Jurkat, Clone E6-1 (cell line): ENCODE data around the gene AP1G2.
"Not testable (repeated sequence)": the region's sequence is repeated elsewhere in the genome, so short reads cannot be mapped to it uniquely, and the experiment has no call there.

Source experiments
- DNase-seq: peaks from one replicate; pipeline ENCODE4 v3.0.0-alpha.2; 2011; ENCODE audit warnings: low read depth, low spot score
- H3K4me3 ChIP-seq: 2 replicates; pipeline ENCODE4 v1.5.1; 2011; ENCODE audit warnings: mild to moderate bottlenecking, low read length, control low read depth, moderate library complexity

Gene AP1G2

DNA sequence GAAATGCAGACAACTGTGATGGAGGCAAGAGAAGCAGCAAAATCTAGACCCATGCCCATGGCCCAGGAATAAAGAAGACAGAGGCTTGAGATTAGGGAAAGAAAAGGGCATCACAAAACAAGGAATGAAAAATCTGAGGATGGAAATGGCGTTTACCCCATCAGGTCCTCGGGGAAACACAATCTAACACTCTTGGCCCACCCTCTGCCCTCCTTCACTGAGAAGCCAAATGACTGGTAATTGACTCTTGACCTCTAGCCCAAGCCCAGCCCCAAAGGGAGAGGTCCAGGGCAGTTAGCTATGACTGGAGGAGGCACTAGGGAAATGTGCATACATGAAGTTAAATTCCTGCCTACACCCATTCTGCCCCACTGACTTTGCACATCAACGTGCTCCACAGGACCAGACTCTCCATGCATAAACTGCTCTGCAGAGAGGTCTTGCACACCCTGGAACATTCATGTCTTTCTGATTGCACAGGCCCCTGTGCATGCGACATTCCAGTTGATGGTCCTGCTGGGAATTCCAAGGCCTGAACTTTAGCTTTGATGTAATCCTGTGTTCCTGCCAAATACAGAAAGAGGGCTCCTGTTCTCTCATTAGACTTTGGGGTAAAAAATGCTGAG lies 21.7 kb downstream of the AP1G2 start:
- DNase-seq: no peak
- no peak overlapping the region for H3K4me3 ChIP-seq

- no peak for DNase-seq
- H3K4me3 ChIP-seq: no peak overlapping the region
These were observed 22.8 kb downstream of the AP1G2 start for GRCh38 chr14:23544511-23545447.

- no peak for DNase-seq
- H3K4me3 ChIP-seq: no peak overlapping the region
These were observed 24.2 kb downstream of the AP1G2 start for GRCh38 chr14:23543403-23543802.

- H3K4me3 ChIP-seq: no peak overlapping the region
- no peak for DNase-seq
These were observed 25.3 kb downstream of the AP1G2 start for GRCh38 chr14:23542261-23542660.

- H3K4me3 ChIP-seq: no peak overlapping the region
These were observed 27.5 kb downstream of the AP1G2 start for GRCh38 chr14:23540141-23540469.

DNA sequence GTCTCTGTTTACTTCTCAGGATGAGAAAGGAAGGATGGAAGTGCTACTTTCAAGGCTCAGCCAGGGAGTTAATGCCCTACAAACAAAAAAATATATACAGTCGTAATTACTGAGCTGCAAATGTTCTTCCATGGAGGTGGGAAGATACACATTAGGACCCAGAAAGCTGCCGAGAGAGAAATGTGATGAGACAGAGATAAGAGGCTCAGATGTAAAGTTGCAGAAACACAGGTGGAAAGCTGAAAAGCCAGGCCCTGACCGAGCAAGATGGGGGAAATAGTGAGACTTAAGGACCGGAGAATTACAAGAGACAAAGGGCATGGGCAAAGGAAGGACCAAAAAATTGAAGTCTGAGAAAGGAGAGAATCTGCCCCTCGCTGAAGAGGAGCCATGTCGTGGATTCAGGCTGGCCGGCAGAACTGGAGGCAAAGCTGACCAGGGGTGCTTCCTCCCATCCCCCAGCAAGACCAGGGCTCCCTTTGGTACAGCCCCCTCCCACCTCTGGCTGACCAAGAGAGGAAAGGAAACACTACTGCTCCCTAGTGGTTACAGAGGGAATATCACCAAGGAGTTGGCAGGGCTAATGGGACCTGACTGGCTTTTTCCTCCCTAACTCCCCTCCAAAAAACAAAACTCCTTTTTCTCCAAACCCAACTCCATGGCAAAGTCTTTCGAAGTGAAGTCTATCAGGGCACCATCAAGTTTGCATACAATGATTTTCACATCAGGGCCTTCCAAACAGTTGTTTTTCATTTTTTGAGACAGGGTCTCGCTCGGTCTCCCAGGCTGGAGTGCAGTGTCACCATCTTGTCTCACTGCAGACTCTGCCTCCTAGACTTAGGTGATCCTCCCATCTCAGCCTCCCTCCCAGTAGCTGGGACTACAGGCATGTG lies 28.1 kb downstream of the AP1G2 start:
- DNase-seq: no peak
- H3K4me3 ChIP-seq: no peak overlapping the region

More at GRCh38 chr14:23540141-23540469, 27.5 kb downstream of the AP1G2 start:
- DNase-seq: no peak

DNA sequence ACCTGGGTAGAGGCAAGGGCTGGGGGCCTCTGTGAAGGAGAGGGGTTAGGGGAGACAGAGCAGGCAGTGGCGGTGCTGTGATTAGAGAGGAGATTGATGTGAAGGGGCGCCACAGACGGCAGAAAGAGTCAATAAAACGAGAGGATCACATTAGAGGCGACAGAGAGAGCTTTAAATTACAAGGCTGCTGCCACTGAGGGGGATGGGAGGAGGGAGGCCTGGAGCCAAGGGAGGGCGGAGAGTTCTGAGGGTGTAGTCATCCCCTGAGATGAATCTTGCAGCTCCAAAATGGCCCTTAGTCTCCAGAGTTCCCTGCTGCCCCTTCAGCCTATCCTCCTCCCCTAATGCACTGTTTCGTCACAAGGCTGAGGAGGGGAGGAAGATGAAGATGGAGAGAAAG lies 28.8 kb downstream of the AP1G2 start:
- DNase-seq: no peak
- H3K4me3 ChIP-seq: no peak overlapping the region

- DNase-seq: no peak
- H3K4me3 ChIP-seq: no peak overlapping the region
These were observed 29.4 kb downstream of the AP1G2 start for GRCh38 chr14:23538050-23538718.

GRCh38 chr14:23537351-23538049 lies 30.1 kb downstream of the AP1G2 start:
- no peak for DNase-seq

GRCh38 chr14:23536906-23537305 lies 30.7 kb downstream of the AP1G2 start:
- not testable (repeated sequence) for DNase-seq, H3K4me3 ChIP-seq

More at GRCh38 chr14:23537351-23538049, 30.1 kb downstream of the AP1G2 start:
- no peak overlapping the region for H3K4me3 ChIP-seq

- no peak for DNase-seq
- H3K4me3 ChIP-seq: no peak overlapping the region
These were observed 31.1 kb downstream of the AP1G2 start for GRCh38 chr14:23536494-23536893.

DNA sequence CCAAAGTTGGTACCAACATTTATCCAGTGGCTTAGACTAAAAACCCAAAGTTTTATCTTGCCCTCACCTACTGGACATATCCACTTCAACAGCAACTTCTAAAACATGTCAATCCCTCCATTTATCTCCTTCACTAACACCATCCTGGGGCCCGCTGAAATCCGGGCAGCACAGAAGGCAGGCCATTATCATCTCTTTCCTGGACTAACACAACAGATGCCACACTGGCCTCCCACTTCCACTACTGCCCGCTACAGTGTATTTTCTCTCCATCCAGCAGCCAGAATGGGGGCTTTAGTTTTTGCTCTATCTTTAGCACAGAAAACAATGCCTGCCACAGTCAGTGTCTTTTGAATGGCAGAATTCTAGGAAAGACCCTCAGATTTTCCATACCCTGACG lies 31.6 kb downstream of the AP1G2 start:
- DNase-seq: no peak
- H3K4me3 ChIP-seq: no peak overlapping the region

- H3K4me3 ChIP-seq: no peak overlapping the region
- DNase-seq: no peak
These were observed 33.7 kb downstream of the AP1G2 start for GRCh38 chr14:23533652-23534435.

DNA sequence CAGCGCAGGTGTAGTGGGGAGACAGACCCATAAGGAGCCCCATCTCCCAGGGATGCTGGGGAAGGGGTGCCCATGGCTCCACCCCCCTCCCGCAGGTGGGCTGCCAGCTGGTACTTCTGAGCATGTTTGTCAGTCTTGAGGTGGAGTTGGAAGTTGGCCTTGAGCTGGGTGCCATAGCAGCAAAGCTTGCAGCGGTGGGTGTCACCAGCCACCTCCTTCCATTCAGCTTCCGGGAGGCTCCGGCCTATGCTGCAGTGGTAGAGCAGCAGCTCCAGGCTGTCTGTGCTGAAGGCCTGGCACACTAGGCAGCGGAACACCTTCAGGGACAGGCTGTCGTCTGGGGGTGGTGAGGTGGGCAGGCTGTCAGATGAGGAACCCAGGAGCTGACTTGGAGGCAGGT lies 34.9 kb downstream of the AP1G2 start:
- no peak overlapping the region for H3K4me3 ChIP-seq
- DNase-seq: no peak

DNA sequence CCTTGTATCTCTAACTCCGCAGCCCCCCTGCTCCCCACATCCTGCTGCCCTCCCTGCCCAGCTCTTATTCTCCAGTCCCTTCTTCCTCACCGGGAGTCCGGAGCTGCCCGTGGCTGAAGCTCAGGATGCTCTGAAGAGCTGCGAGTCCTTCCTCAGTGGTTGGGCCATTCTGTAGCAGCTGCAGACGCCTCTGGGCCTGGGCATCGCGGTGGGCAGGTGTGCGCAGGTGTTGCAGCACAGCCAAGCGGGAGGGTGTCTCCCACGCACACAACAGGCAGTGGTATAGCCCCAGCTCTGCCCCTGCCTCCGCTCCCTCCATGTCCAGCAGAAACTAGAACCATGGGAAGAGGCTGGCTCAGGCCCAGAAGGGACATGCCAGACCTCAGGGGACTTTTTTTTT lies 36.2 kb downstream of the AP1G2 start:
- no peak for DNase-seq
- no peak overlapping the region for H3K4me3 ChIP-seq

DNA sequence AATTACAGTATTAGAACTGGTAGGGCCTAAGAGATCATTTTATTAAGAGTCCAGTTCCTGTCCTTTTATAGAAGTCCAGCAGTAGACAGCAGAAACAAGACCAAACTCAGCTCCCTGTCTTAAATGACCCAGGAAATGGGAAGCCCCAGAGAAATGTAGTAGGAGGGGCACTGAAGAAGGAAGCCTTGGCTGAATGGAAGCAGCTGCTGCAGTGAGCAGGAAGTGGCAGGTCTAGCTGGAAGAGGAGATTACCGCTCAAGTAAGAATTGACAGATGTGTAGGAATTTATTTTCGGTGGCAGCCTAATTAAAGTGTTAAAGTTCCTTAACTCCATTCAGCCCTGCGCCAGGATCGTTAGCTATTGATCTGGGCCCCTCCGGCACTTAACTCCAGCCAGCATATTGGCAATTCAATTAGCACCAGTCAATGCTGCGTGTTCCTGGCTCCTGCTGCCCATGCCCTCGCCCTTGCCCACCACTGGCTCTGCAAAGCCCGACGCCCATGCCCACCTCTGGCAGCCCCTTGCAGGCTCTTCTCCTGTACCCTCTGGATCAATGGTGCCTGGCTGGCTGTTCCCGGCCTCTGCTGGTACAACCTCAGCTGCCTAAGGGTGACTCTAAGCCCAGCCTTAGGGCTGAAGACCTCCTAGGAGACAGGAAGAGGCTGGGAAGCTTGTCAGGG lies 37.1 kb downstream of the AP1G2 start:
- DNase-seq: peak; percentile 41

DNA sequence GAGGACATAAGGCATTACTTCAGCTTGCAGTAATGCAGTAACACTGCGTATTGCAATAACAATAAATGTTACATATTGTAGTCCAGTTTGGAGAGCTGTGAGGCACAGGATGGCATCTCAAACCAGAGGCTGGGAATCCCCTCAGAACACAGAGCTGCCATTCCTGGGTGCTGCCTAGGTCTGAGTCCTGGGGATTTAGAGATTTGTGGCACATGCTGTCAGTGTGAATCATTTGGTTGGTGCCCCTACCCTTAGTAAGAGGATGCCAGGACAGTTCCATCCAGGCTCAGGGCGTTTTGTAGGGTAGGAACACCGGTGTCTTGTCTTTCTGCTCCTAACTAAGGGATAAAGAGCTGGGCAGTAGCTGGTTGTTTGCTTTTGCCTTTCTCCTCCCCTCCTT lies 38.6 kb downstream of the AP1G2 start:
- no peak for DNase-seq
- no peak overlapping the region for H3K4me3 ChIP-seq

More for the DNA sequence above, 37.1 kb downstream of the AP1G2 start:
- no peak overlapping the region for H3K4me3 ChIP-seq
